ENCODE data around the gene FAM163B. TPM values are rescaled to one million over a fixed set of nuclear protein-coding genes. Genes with fewer than 3 reads are reported as not detected.
"Not testable (repeated sequence)": the region's sequence is repeated elsewhere in the genome, so short reads cannot be mapped to it uniquely, and the experiment has no call there.

Gene FAM163B
- total RNA-seq, 1 donor from 2014 or later = not detected

DNA sequence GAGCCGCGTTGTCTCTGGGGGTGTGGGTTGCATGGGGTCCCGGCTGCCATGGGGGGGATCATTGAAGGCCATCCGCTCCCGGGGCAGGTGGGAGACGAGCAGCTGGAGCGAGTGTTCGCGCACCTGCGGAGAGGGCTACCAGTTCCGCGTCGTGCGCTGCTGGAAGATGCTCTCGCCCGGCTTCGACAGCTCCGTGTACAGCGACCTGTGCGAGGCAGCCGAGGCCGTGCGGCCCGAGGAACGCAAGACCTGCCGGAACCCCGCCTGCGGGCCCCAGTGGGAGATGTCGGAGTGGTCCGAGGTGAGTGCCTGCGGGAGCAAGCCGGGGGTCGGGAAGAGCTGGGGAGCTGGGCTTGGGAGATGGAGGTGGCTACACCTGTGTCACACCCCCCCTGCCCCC, 41.0 kb downstream of the FAM163B start:
- Mint-ChIP-seq H3K4me1 (peaks cover 12% of the 10 kb centered on the region), H3K27me3 (ENCODE audit: low read depth) (peaks cover 7% of the 10 kb centered on the region), H3K36me3 (ENCODE audit: low read depth) (no peaks in the 10 kb centered on the region), H3K9me3 (no peaks in the 10 kb centered on the region), H3K27ac (ENCODE audit: unreplicated experiment) (no peak overlapping the region), H3K4me3 (no peak overlapping the region)
- no peak for TF ChIP-seq CTCF (conservative IDR thresholded peaks at IDR 0.05)
- DNase-seq (ENCODE audit: low read depth, low spot score) = no peak

DNA sequence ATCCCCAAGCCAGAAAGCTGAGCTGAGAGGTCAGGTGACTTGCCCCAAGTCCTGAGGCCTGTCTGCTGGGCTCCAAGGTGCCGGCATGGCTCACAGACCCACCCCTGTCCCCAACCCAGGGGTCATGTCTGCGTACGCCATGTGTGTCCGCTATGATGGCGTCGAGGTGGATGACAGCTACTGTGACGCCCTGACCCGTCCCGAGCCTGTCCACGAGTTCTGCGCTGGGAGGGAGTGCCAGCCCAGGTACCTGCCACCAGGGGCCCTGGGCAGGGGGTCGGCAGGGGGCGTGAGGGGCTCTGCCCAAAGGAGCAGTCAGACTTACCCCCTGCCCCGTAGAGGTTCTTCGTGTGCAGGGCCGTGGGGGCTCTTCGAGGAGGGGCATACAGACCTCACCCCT, 42.4 kb downstream of the FAM163B start:
- no peak for DNase-seq (ENCODE audit: low read depth, low spot score)
- Mint-ChIP-seq H3K27me3 (ENCODE audit: low read depth) (peaks cover 9% of the 10 kb centered on the region), H3K4me3 (no peak overlapping the region), H3K4me1 (peaks cover 15% of the 10 kb centered on the region), H3K27ac (ENCODE audit: unreplicated experiment) (no peak overlapping the region), H3K36me3 (ENCODE audit: low read depth) (no peaks in the 10 kb centered on the region), H3K9me3 (no peaks in the 10 kb centered on the region)
- TF ChIP-seq CTCF (conservative IDR thresholded peaks at IDR 0.05) = no peak

- Mint-ChIP-seq H3K27ac (ENCODE audit: unreplicated experiment) (no peak overlapping the region), H3K27me3 (ENCODE audit: low read depth) (peaks cover 9% of the 10 kb centered on the region)
Observed at GRCh38 chr9:133566382-133566781, 42.8 kb downstream of the FAM163B start.

GRCh38 chr9:133564451-133565116, 44.6 kb downstream of the FAM163B start:
- TF ChIP-seq CTCF (conservative IDR thresholded peaks at IDR 0.05) = no peak
- Mint-ChIP-seq H3K9me3 (no peaks in the 10 kb centered on the region), H3K4me3 (no peak overlapping the region), H3K27me3 (ENCODE audit: low read depth) (peaks cover 9% of the 10 kb centered on the region), H3K36me3 (ENCODE audit: low read depth) (no peaks in the 10 kb centered on the region), H3K4me1 (peaks cover 20% of the 10 kb centered on the region), H3K27ac (ENCODE audit: unreplicated experiment) (no peak overlapping the region)
- DNase-seq (ENCODE audit: low read depth, low spot score) = no peak

More at GRCh38 chr9:133566382-133566781, 42.8 kb downstream of the FAM163B start:
- H3K36me3 Mint-ChIP-seq (ENCODE audit: low read depth) = no peaks in the 10 kb centered on the region
- TF ChIP-seq CTCF (conservative IDR thresholded peaks at IDR 0.05) = no peak
- no peak for DNase-seq (ENCODE audit: low read depth, low spot score)
- no peak overlapping the region for H3K4me3 Mint-ChIP-seq
- no peaks in the 10 kb centered on the region for H3K9me3 Mint-ChIP-seq
- H3K4me1 Mint-ChIP-seq = peaks cover 15% of the 10 kb centered on the region

DNA sequence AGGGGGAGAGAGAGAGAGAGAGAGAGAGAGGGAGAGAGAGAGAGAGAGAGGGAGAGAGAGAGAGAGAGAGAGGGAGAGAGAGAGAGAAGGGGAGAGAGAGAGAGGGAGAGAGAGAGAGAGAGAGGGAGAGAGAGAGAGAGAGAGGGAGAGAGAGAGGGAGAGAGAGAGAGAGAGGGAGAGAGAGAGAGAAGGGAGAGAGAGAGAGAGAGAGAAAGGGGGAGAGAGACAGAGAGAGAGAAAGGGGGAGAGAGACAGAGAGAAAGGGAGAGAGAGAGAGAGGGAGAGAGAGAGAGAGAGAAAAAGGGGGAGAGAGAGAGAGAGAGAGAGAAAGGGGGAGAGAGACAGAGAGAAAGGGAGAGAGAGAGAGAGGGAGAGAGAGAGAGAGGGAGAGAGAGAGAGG, 45.4 kb downstream of the FAM163B start:
- not testable (repeated sequence) for H3K27ac Mint-ChIP-seq (ENCODE audit: unreplicated experiment); H3K27me3 Mint-ChIP-seq (ENCODE audit: low read depth); DNase-seq (ENCODE audit: low read depth, low spot score); H3K9me3 Mint-ChIP-seq; H3K4me3 Mint-ChIP-seq; H3K36me3 Mint-ChIP-seq (ENCODE audit: low read depth)
- H3K4me1 Mint-ChIP-seq = peaks cover 20% of the 10 kb centered on the region

DNA sequence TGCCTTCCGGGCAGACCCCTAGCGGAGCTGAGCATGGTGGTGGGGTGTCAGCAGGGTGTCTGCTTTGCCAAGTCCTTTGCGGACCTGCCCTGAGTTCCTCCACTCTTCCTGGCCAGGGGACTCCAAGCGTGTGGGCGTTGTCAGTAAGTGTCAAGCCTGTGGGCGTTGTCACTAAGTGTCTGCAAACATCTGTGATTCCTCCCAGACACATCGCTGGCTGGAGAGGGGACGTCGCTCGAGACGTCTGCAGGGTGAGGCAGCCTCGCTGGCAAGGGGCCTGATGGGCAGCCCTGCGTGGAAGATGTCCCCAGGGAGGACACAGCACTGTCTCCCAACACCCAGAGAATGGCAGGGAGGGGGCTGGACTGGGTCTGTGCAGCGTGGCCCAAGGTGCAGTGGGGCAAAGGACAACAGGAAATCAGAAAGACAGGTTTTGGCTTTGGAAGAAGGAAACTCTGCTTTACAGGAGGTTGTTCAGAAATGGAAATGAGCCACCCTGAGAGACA, 45.8 kb downstream of the FAM163B start:
- H3K36me3 Mint-ChIP-seq (ENCODE audit: low read depth) = no peaks in the 10 kb centered on the region
- H3K27me3 Mint-ChIP-seq (ENCODE audit: low read depth) = peaks cover 7% of the 10 kb centered on the region
- no peaks in the 10 kb centered on the region for H3K9me3 Mint-ChIP-seq
- H3K27ac Mint-ChIP-seq (ENCODE audit: unreplicated experiment) = no peak overlapping the region
- TF ChIP-seq CTCF (conservative IDR thresholded peaks at IDR 0.05) = no peak
- no peak overlapping the region for H3K4me3 Mint-ChIP-seq
- H3K4me1 Mint-ChIP-seq = peaks cover 23% of the 10 kb centered on the region
- DNase-seq (ENCODE audit: low read depth, low spot score) = no peak

Data from neural crest cell (in vitro differentiated cells).